WTC11 (cell line): ENCODE measurements around the gene ITPRID1. TPM values are rescaled to one million over a fixed set of nuclear protein-coding genes. Genes with fewer than 3 reads are reported as not detected.

Source experiments
- ATAC-seq: fragments of 200-7000 bp; cut with Tn5 transposase; 2 replicates; pipeline ENCODE4 v1.10.0; 2021; ENCODE audit warnings: mild to moderate bottlenecking, moderate library complexity
- CTCF ChIA-PET: fragments of 300-600 bp; sonication (Branson Sonifier 250); formaldehyde crosslinking; loops from one replicate; lab custom pipeline; 2021; ENCODE audit warnings: antibody characterized with exemption; lab: Charles Lee
- POLR2A ChIA-PET: fragments of 350-600 bp; sonication (Branson Sonifier 250); formaldehyde crosslinking; loops from one replicate; lab custom pipeline; 2021; ENCODE audit warnings: antibody characterized with exemption; lab: Charles Lee
- DNase-seq: peaks from one replicate; pipeline ENCODE4 v3.0.0; 2021; ENCODE audit warnings: low spot score
- H3K27ac Mint-ChIP-seq: 2 replicates; pipeline ENCODE4 v1.8.0; 2021; ENCODE audit warnings: mixed read lengths
- H3K27me3 Mint-ChIP-seq: 2 replicates; pipeline ENCODE4 v1.8.0; 2021; ENCODE audit warnings: low read depth, mild to moderate bottlenecking, moderate library complexity, mixed read lengths
- H3K36me3 Mint-ChIP-seq: 2 replicates; pipeline ENCODE4 v1.8.0; 2021; ENCODE audit warnings: mixed read lengths
- H3K4me1 Mint-ChIP-seq: 2 replicates; pipeline ENCODE4 v1.8.0; 2022; ENCODE audit warnings: mixed read lengths
- H3K4me3 Mint-ChIP-seq: 2 replicates; pipeline ENCODE4 v1.8.0; 2021; ENCODE audit warnings: mild to moderate bottlenecking, moderate library complexity, mixed read lengths
- H3K9me3 Mint-ChIP-seq: 2 replicates; pipeline ENCODE4 v1.8.0; 2021; ENCODE audit warnings: mixed read lengths
- ATF6 ChIP-seq: sonication (generic); formaldehyde crosslinking; IDR thresholded peaks from 2 replicates; pipeline ENCODE4 v1.8.1; 2023; ENCODE audit warnings: mild to moderate bottlenecking, missing genetic modification reagents
- CREB1 ChIP-seq: sonication (generic); formaldehyde crosslinking; IDR thresholded peaks from 2 replicates; pipeline ENCODE4 v1.8.0; 2023; ENCODE audit warnings: mild to moderate bottlenecking, missing genetic modification reagents
- ESRRA ChIP-seq: sonication (generic); formaldehyde crosslinking; IDR thresholded peaks from 2 replicates; pipeline ENCODE4 v1.8.1; 2022; ENCODE audit warnings: mild to moderate bottlenecking, missing genetic modification reagents, borderline replicate concordance
- ETV6 ChIP-seq: sonication (generic); formaldehyde crosslinking; IDR thresholded peaks from 2 replicates; pipeline ENCODE4 v1.8.1; 2022; ENCODE audit warnings: mild to moderate bottlenecking, missing genetic modification reagents
- KAT7 ChIP-seq: sonication (generic); formaldehyde crosslinking; IDR thresholded peaks from 2 replicates; pipeline ENCODE4 v1.8.1; 2023; ENCODE audit warnings: missing genetic modification reagents, mild to moderate bottlenecking, borderline replicate concordance
- NR3C1 ChIP-seq: sonication (generic); formaldehyde crosslinking; conservative IDR thresholded peaks from 2 replicates; pipeline ENCODE4 v1.8.1; 2023; ENCODE audit warnings: low read depth, mild to moderate bottlenecking, missing genetic modification reagents
- RORB ChIP-seq: fragments of 250-450 bp; sonication (Bioruptor Pico); IDR thresholded peaks from 2 replicates; pipeline ENCODE4 v1.9.0; 2021; ENCODE audit warnings: mild to moderate bottlenecking
- ZNF219 ChIP-seq: sonication (generic); formaldehyde crosslinking; IDR thresholded peaks from 2 replicates; pipeline ENCODE4 v1.8.0; 2023; ENCODE audit warnings: missing genetic modification reagents, mild to moderate bottlenecking, borderline replicate concordance
- ZNF263 ChIP-seq: sonication (generic); formaldehyde crosslinking; IDR thresholded peaks from 2 replicates; pipeline ENCODE4 v1.8.1; 2022; ENCODE audit warnings: low read depth, mild to moderate bottlenecking, moderate library complexity, missing genetic modification reagents
- ZNF416 ChIP-seq: fragments of 250-450 bp; sonication (Bioruptor Pico); IDR thresholded peaks from 2 replicates; pipeline ENCODE4 v1.9.0; 2021; ENCODE audit warnings: mild to moderate bottlenecking, inconsistent platforms
- ZSCAN18 ChIP-seq: fragments of 250-450 bp; sonication (Bioruptor Pico); IDR thresholded peaks from 2 replicates; pipeline ENCODE4 v2.1.2; 2022; ENCODE audit warnings: mild to moderate bottlenecking, moderate library complexity
- total RNA-seq: library from RNA; stranded (reverse); gene quantifications from 3 replicates; pipeline ENCODE4 v1.2.3, GENCODE V29; 2021
- TF ChIP-seq, protein P1 (sequence below): sonication (generic); formaldehyde crosslinking; IDR thresholded peaks from 2 replicates; pipeline ENCODE4 v1.8.1; 2023; ENCODE audit warnings: mild to moderate bottlenecking, missing genetic modification reagents, borderline replicate concordance
- TF ChIP-seq, protein P2 (sequence below): sonication (generic); formaldehyde crosslinking; IDR thresholded peaks from 2 replicates; pipeline ENCODE4 v1.8.0; 2022; ENCODE audit warnings: mild to moderate bottlenecking, missing genetic modification reagents
- TF ChIP-seq, protein P3 (sequence below): sonication (generic); formaldehyde crosslinking; IDR thresholded peaks from 2 replicates; pipeline ENCODE4 v1.8.0; 2022; ENCODE audit warnings: mild to moderate bottlenecking, missing genetic modification reagents
- TF ChIP-seq, protein P4 (sequence below): sonication (generic); formaldehyde crosslinking; IDR thresholded peaks from 2 replicates; pipeline ENCODE4 v1.8.1; 2023; ENCODE audit warnings: mild to moderate bottlenecking, missing genetic modification reagents, moderate library complexity
- TF ChIP-seq, protein P5 (sequence below): sonication (generic); formaldehyde crosslinking; IDR thresholded peaks from 2 replicates; pipeline ENCODE4 v1.8.1; 2022; ENCODE audit warnings: mild to moderate bottlenecking, missing genetic modification reagents, moderate library complexity, borderline replicate concordance

Gene ITPRID1
- total RNA-seq, 1 experiment from 2014 or later, result 0.98 TPM

DNA sequence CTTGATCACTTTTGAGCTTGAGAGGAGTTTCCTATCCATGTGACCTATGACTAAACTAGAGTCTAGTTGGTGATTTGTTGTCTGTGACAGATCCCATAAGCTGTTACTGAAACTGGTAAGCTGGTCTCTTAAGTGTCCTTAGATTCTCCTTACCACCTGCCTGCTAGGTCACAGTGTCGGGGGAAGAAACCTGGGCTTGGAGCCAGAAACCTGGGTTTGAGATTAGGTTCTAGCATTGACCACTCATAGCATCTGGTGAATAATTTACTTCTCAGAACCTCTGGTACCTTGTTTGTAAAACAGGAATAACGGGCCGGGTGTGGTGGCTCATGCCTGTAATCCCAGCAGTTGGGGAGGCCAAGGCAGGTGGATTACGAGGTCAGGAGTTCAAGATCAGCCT, 21.8 kb upstream of the ITPRID1 start:
- TF ChIP-seq, protein P1, sequence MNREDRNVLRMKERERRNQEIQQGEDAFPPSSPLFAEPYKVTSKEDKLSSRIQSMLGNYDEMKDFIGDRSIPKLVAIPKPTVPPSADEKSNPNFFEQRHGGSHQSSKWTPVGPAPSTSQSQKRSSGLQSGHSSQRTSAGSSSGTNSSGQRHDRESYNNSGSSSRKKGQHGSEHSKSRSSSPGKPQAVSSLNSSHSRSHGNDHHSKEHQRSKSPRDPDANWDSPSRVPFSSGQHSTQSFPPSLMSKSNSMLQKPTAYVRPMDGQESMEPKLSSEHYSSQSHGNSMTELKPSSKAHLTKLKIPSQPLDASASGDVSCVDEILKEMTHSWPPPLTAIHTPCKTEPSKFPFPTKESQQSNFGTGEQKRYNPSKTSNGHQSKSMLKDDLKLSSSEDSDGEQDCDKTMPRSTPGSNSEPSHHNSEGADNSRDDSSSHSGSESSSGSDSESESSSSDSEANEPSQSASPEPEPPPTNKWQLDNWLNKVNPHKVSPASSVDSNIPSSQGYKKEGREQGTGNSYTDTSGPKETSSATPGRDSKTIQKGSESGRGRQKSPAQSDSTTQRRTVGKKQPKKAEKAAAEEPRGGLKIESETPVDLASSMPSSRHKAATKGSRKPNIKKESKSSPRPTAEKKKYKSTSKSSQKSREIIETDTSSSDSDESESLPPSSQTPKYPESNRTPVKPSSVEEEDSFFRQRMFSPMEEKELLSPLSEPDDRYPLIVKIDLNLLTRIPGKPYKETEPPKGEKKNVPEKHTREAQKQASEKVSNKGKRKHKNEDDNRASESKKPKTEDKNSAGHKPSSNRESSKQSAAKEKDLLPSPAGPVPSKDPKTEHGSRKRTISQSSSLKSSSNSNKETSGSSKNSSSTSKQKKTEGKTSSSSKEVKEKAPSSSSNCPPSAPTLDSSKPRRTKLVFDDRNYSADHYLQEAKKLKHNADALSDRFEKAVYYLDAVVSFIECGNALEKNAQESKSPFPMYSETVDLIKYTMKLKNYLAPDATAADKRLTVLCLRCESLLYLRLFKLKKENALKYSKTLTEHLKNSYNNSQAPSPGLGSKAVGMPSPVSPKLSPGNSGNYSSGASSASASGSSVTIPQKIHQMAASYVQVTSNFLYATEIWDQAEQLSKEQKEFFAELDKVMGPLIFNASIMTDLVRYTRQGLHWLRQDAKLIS (CRISPR knock-in tag), result no peak
- TF ChIP-seq NR3C1, result no peak
- H3K36me3 Mint-ChIP-seq, result no peaks in the 10 kb centered on the region; the same call in 1 of the 2 replicates
- ChIA-PET CTCF (interaction anchor here (5.6 kb wide), 1 partner anchor 48 kb away, joined by 51 read pairs; no protein-coding TSS in a partner anchor), POLR2A (no interaction called here)
- peaks cover 51% of the 10 kb centered on the region for H3K4me1 Mint-ChIP-seq
- peaks cover 21% of the 10 kb centered on the region for H3K9me3 Mint-ChIP-seq
- H3K4me3 Mint-ChIP-seq, result no peak overlapping the region
- no peak for ATAC-seq
- peaks cover 7% of the 10 kb centered on the region; the same call in 1 of the 2 replicates for H3K27me3 Mint-ChIP-seq
- no peak overlapping the region for H3K27ac Mint-ChIP-seq
- no peak for DNase-seq

GRCh38 chr7:31493714-31494181, 20.1 kb upstream of the ITPRID1 start:
- H3K27me3 Mint-ChIP-seq, result peaks cover 2% of the 10 kb centered on the region; the same call in 1 of the 2 replicates
- H3K4me3 Mint-ChIP-seq, result no peak overlapping the region
- H3K4me1 Mint-ChIP-seq, result peaks cover 44% of the 10 kb centered on the region
- no peak for TF ChIP-seq ZNF263
- TF ChIP-seq, protein P2, sequence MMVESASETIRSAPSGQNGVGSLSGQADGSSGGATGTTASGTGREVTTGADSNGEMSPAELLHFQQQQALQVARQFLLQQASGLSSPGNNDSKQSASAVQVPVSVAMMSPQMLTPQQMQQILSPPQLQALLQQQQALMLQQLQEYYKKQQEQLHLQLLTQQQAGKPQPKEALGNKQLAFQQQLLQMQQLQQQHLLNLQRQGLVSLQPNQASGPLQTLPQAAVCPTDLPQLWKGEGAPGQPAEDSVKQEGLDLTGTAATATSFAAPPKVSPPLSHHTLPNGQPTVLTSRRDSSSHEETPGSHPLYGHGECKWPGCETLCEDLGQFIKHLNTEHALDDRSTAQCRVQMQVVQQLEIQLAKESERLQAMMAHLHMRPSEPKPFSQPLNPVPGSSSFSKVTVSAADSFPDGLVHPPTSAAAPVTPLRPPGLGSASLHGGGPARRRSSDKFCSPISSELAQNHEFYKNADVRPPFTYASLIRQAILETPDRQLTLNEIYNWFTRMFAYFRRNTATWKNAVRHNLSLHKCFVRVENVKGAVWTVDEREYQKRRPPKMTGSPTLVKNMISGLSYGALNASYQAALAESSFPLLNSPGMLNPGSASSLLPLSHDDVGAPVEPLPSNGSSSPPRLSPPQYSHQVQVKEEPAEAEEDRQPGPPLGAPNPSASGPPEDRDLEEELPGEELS (CRISPR knock-in tag), result 0 out of 2 replicates have a peak, but pooled peaks have one; percentile 23
- peak; percentile 35; the same call in 1 of the 2 replicates for TF ChIP-seq ETV6 (CRISPR knock-in tag)
- TF ChIP-seq, protein P3, sequence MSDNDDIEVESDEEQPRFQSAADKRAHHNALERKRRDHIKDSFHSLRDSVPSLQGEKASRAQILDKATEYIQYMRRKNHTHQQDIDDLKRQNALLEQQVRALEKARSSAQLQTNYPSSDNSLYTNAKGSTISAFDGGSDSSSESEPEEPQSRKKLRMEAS (CRISPR knock-in tag), result peak; percentile 36; the same call in 1 of the 2 replicates
- TF ChIP-seq ZSCAN18 (CRISPR knock-in tag), result peak; percentile 31; the same call in 1 of the 2 replicates
- no peak for TF ChIP-seq ZNF416 (CRISPR knock-in tag)
- CTCF ChIA-PET, result interaction anchor here (0.8 to 3.4 kb wide), 5 partner anchors 27 to 301 kb away, joined by 3 to 20 read pairs (median 4); no protein-coding TSS in a partner anchor
- peak; percentile 82 for ATAC-seq
- H3K36me3 Mint-ChIP-seq, result peaks cover 2% of the 10 kb centered on the region; the same call in 1 of the 2 replicates
- peaks cover 26% of the 10 kb centered on the region for H3K9me3 Mint-ChIP-seq
- peak overlapping the region; percentile 94 for H3K27ac Mint-ChIP-seq
- POLR2A ChIA-PET, result interaction anchor here (1.0 kb wide), 1 partner anchor 51 kb away, joined by 3 read pairs; no protein-coding TSS in a partner anchor
- no peak for DNase-seq

- TF ChIP-seq, protein P3 (CRISPR knock-in tag), result no peak
- TF ChIP-seq, protein P4, sequence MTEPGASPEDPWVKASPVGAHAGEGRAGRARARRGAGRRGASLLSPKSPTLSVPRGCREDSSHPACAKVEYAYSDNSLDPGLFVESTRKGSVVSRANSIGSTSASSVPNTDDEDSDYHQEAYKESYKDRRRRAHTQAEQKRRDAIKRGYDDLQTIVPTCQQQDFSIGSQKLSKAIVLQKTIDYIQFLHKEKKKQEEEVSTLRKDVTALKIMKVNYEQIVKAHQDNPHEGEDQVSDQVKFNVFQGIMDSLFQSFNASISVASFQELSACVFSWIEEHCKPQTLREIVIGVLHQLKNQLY (CRISPR knock-in tag), result no peak
- TF ChIP-seq ZNF219, result no peak
- no peak for TF ChIP-seq KAT7 (CRISPR knock-in tag)
- TF ChIP-seq ESRRA (CRISPR knock-in tag), result no peak
- TF ChIP-seq CREB1, result no peak
- TF ChIP-seq, protein P5, sequence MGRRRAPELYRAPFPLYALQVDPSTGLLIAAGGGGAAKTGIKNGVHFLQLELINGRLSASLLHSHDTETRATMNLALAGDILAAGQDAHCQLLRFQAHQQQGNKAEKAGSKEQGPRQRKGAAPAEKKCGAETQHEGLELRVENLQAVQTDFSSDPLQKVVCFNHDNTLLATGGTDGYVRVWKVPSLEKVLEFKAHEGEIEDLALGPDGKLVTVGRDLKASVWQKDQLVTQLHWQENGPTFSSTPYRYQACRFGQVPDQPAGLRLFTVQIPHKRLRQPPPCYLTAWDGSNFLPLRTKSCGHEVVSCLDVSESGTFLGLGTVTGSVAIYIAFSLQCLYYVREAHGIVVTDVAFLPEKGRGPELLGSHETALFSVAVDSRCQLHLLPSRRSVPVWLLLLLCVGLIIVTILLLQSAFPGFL (CRISPR knock-in tag), result no peak
- no peak for TF ChIP-seq RORB (CRISPR knock-in tag)
- no peak for TF ChIP-seq ATF6 (CRISPR knock-in tag)
- peaks cover 2% of the 10 kb centered on the region; the same call in 1 of the 2 replicates for H3K36me3 Mint-ChIP-seq
- no peak overlapping the region for H3K4me3 Mint-ChIP-seq
- no peak for ATAC-seq
- POLR2A ChIA-PET, result interaction anchor here (1.0 kb wide), 1 partner anchor 51 kb away, joined by 3 read pairs; no protein-coding TSS in a partner anchor
- H3K27ac Mint-ChIP-seq, result peak overlapping the region; percentile 77
- peaks cover 4% of the 10 kb centered on the region for H3K27me3 Mint-ChIP-seq
- peaks cover 40% of the 10 kb centered on the region for H3K4me1 Mint-ChIP-seq
- CTCF ChIA-PET, result interaction anchor here (1.1 to 3.4 kb wide), 4 partner anchors 28 to 122 kb away, joined by 3 to 20 read pairs (median 4); no protein-coding TSS in a partner anchor
- no peak for DNase-seq
- H3K9me3 Mint-ChIP-seq, result peaks cover 26% of the 10 kb centered on the region
Measured at GRCh38 chr7:31494421-31494820, 19.5 kb upstream of the ITPRID1 start.
